ENCODE measurements around the gene B4GAT1.

Gene B4GAT1

GRCh38 chr11:66333220-66333877 lies 14.1 kb downstream of the B4GAT1 start:
- no peak for FAIRE-seq
- TF ChIP-seq CTCF (IDR thresholded peaks at IDR 0.05; ENCODE audit: insufficient read depth, missing control alignments): no peak
- no peak for DNase-seq (ENCODE audit: insufficient read length, low spot score)

- FAIRE-seq: no peak
Measured at GRCh38 chr11:66332371-66333219, 14.8 kb downstream of the B4GAT1 start.

GRCh38 chr11:66331542-66332370 lies 15.7 kb downstream of the B4GAT1 start:
- no peak for FAIRE-seq
- TF ChIP-seq CTCF (IDR thresholded peaks at IDR 0.05; ENCODE audit: insufficient read depth, missing control alignments): no peak
- no peak for DNase-seq (ENCODE audit: insufficient read length, low spot score)

More at GRCh38 chr11:66332371-66333219, 14.8 kb downstream of the B4GAT1 start:
- no peak for DNase-seq (ENCODE audit: insufficient read length, low spot score)
- no peak for TF ChIP-seq CTCF (IDR thresholded peaks at IDR 0.05; ENCODE audit: insufficient read depth, missing control alignments)

- peak; percentile 15 for TF ChIP-seq CTCF (IDR thresholded peaks at IDR 0.05; ENCODE audit: insufficient read depth, missing control alignments)
- no peak for FAIRE-seq
- DNase-seq (ENCODE audit: insufficient read length, low spot score): no peak
Measured at GRCh38 chr11:66330931-66331330, 16.5 kb downstream of the B4GAT1 start.

GRCh38 chr11:66329165-66329673 lies 18.2 kb downstream of the B4GAT1 start:
- DNase-seq (ENCODE audit: insufficient read length, low spot score) (no peak), FAIRE-seq (no peak)
- TF ChIP-seq CTCF (IDR thresholded peaks at IDR 0.05; ENCODE audit: insufficient read depth, missing control alignments): no peak

- FAIRE-seq (no peak), DNase-seq (ENCODE audit: insufficient read length, low spot score) (peak; percentile 87)
- TF ChIP-seq CTCF (IDR thresholded peaks at IDR 0.05; ENCODE audit: insufficient read depth, missing control alignments): peak; percentile 93
Measured at GRCh38 chr11:66328302-66329144, 18.9 kb downstream of the B4GAT1 start.
